IMR-90 (cell line): ENCODE measurements around the gene ARMH1.

Source experiments
- CHD1 ChIP-seq: IDR thresholded peaks from 2 replicates; pipeline ENCODE4 v1.6.1; 2012; ENCODE audit warnings: low read depth, low read length, improper control_type of control experiment
- MAFK ChIP-seq: IDR thresholded peaks from 2 replicates; pipeline ENCODE4 v1.6.1; 2012; ENCODE audit warnings: low read depth, low read length, improper control_type of control experiment
- MAZ ChIP-seq: IDR thresholded peaks from 2 replicates; pipeline ENCODE4 v1.6.1; 2012; ENCODE audit warnings: low read depth, mild to moderate bottlenecking, low read length, improper control_type of control experiment, moderate library complexity, borderline replicate concordance
- MXI1 ChIP-seq: IDR thresholded peaks from 2 replicates; pipeline ENCODE4 v1.6.1; 2012; ENCODE audit warnings: low read depth, mild to moderate bottlenecking, low read length, moderate library complexity, borderline replicate concordance
- NFE2L2 ChIP-seq: fragments of 150-350 bp; IDR thresholded peaks from 2 replicates; pipeline ENCODE4 v1.6.1; 2016; ENCODE audit warnings: low read depth, mild to moderate bottlenecking, low read length
- POLR2A ChIP-seq: IDR thresholded peaks from 2 replicates; pipeline ENCODE4 v1.6.1; 2012; ENCODE audit warnings: mild to moderate bottlenecking, low read depth, low read length
- RAD21 ChIP-seq: IDR thresholded peaks from 2 replicates; pipeline ENCODE4 v1.6.1; 2012; ENCODE audit warnings: low read length, improper control_type of control experiment
- RCOR1 ChIP-seq: IDR thresholded peaks from 2 replicates; pipeline ENCODE4 v1.6.1; 2012; ENCODE audit warnings: mild to moderate bottlenecking, low read length, improper control_type of control experiment; ENCODE audit not compliant: insufficient replicate concordance
- TF ChIP-seq, protein P1 (sequence below): conservative IDR thresholded peaks from 2 replicates; pipeline ENCODE4 v1.5.1; 2012; ENCODE audit warnings: mild to moderate bottlenecking, low read depth, low read length, improper control_type of control experiment
- TF ChIP-seq, protein P2 (sequence below): fragments of 150-350 bp; IDR thresholded peaks from 2 replicates; pipeline ENCODE4 v1.6.1; 2017; ENCODE audit warnings: mild to moderate bottlenecking, antibody characterized with exemption, low read length, low read depth
- TF ChIP-seq, protein P3 (sequence below): fragments of 150-350 bp; IDR thresholded peaks from 2 replicates; pipeline ENCODE4 v1.6.1; 2016; ENCODE audit warnings: low read depth, mild to moderate bottlenecking, low read length, moderate library complexity, borderline replicate concordance

DNA sequence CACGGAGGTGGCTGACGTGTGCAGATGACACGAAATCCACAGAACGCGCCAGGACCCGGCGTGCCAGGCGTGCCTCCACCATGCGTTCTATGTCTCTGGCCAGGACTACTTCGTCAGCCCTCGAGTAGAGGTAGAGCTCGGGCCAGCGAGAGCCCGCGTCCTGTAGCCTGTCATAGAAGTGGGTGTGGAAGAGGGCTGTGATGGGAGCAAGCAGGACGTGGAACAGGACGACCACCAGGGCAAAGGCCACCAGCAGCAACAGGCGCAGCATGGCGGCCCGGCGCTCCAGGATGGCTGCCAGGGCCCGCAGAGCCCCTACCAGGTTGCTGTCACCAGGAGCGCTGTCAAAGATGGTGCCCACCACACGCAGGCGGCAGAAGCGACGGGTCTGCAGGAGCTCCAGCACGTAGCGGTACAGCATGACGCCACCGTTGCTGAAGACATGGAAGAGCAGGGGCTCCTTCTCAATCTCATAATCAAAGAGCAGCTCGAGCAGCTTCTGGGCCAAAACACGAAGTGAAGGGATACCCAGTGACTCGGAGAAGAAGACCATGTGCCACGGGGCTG lies 19.8 kb upstream of the ARMH1 start:
- TF ChIP-seq MXI1, result no peak
- TF ChIP-seq, protein P1, sequence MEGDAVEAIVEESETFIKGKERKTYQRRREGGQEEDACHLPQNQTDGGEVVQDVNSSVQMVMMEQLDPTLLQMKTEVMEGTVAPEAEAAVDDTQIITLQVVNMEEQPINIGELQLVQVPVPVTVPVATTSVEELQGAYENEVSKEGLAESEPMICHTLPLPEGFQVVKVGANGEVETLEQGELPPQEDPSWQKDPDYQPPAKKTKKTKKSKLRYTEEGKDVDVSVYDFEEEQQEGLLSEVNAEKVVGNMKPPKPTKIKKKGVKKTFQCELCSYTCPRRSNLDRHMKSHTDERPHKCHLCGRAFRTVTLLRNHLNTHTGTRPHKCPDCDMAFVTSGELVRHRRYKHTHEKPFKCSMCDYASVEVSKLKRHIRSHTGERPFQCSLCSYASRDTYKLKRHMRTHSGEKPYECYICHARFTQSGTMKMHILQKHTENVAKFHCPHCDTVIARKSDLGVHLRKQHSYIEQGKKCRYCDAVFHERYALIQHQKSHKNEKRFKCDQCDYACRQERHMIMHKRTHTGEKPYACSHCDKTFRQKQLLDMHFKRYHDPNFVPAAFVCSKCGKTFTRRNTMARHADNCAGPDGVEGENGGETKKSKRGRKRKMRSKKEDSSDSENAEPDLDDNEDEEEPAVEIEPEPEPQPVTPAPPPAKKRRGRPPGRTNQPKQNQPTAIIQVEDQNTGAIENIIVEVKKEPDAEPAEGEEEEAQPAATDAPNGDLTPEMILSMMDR, result no peak
- no peak for TF ChIP-seq MAZ
- TF ChIP-seq NFE2L2, result no peak
- TF ChIP-seq POLR2A, result no peak
- no peak for TF ChIP-seq CHD1
- TF ChIP-seq, protein P2, sequence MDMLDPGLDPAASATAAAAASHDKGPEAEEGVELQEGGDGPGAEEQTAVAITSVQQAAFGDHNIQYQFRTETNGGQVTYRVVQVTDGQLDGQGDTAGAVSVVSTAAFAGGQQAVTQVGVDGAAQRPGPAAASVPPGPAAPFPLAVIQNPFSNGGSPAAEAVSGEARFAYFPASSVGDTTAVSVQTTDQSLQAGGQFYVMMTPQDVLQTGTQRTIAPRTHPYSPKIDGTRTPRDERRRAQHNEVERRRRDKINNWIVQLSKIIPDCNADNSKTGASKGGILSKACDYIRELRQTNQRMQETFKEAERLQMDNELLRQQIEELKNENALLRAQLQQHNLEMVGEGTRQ, result no peak
- no peak for TF ChIP-seq RCOR1
- TF ChIP-seq, protein P3, sequence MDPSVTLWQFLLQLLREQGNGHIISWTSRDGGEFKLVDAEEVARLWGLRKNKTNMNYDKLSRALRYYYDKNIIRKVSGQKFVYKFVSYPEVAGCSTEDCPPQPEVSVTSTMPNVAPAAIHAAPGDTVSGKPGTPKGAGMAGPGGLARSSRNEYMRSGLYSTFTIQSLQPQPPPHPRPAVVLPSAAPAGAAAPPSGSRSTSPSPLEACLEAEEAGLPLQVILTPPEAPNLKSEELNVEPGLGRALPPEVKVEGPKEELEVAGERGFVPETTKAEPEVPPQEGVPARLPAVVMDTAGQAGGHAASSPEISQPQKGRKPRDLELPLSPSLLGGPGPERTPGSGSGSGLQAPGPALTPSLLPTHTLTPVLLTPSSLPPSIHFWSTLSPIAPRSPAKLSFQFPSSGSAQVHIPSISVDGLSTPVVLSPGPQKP, result no peak
- no peak for TF ChIP-seq MAFK
- TF ChIP-seq RAD21, result no peak
